Natural killer cell (primary cell): Measurements from ENCODE around the gene RIPK1. TPM values are rescaled to one million over a fixed set of nuclear protein-coding genes. Genes with fewer than 3 reads are reported as not detected.
"Not testable (repeated sequence)": the region's sequence is repeated elsewhere in the genome, so short reads cannot be mapped to it uniquely, and the experiment has no call there.

ENCODE experiments used
- ATAC-seq, 3 donors: fragments of 150-1000 bp in 2 of 3; fragments of 200-7000 bp in 1 of 3; cut with Tn5 transposase; 1 replicate in 1 of 3; 2 replicates in 2 of 3; pipeline ENCODE4 v1.10.0; 2021; ENCODE audit warnings: mild to moderate bottlenecking in 2 of 3, moderate library complexity in 2 of 3
- DNase-seq, 2 donors: peaks; one replicate each; pipeline versions ENCODE4 v3.0.0 to v3.0.0-alpha.2; 2013 to 2021; ENCODE audit warnings: mixed read lengths in 1 of 2
- H3K27ac ChIP-seq: one replicate; pipeline ENCODE4 v1.5.1; 2013; ENCODE audit warnings: mild to moderate bottlenecking, low read length
- H3K27me3 ChIP-seq: one replicate; pipeline ENCODE4 v1.6.1; 2013; ENCODE audit warnings: low read length; ENCODE audit not compliant: control insufficient read depth, insufficient read depth
- H3K36me3 ChIP-seq: one replicate; pipeline ENCODE4 v1.6.1; 2013; ENCODE audit warnings: low read length; ENCODE audit not compliant: control insufficient read depth, insufficient read depth
- H3K4me1 ChIP-seq: one replicate; pipeline ENCODE4 v1.6.1; 2013; ENCODE audit warnings: low read length; ENCODE audit not compliant: control insufficient read depth, insufficient read depth
- H3K4me3 ChIP-seq: one replicate; pipeline ENCODE4 v1.5.1; 2013; ENCODE audit warnings: low read length
- H3K9me3 ChIP-seq: one replicate; pipeline ENCODE4 v1.6.1; 2013; ENCODE audit warnings: low read length; ENCODE audit not compliant: control insufficient read depth, insufficient read depth
- H3K27ac Mint-ChIP-seq, 2 donors: one replicate each; pipeline ENCODE4 v1.8.0; 2022; ENCODE audit warnings: mild to moderate bottlenecking in 2 of 2, mixed read lengths in 2 of 2, moderate library complexity in 1 of 2
- H3K27me3 Mint-ChIP-seq, 2 donors: one replicate each; pipeline ENCODE4 v1.8.0; 2022; ENCODE audit warnings: low read depth in 2 of 2, mixed read lengths in 2 of 2
- H3K36me3 Mint-ChIP-seq: one replicate; pipeline ENCODE4 v1.8.0; 2022; ENCODE audit warnings: mixed read lengths
- H3K4me1 Mint-ChIP-seq, 2 donors: one replicate each; pipeline ENCODE4 v1.8.0; 2022; ENCODE audit warnings: mixed read lengths in 2 of 2
- H3K4me3 Mint-ChIP-seq: one replicate; pipeline ENCODE4 v1.8.0; 2022; ENCODE audit warnings: mild to moderate bottlenecking, moderate library complexity, mixed read lengths
- H3K9me3 Mint-ChIP-seq, 2 donors: one replicate each; pipeline ENCODE4 v1.8.0; 2022; ENCODE audit warnings: mixed read lengths in 2 of 2
- CTCF ChIP-seq: fragments of 200-600 bp; IDR thresholded peaks from one replicate; pipeline ENCODE4 v1.8.0; 2022; ENCODE audit warnings: antibody characterized with exemption
- WGBS: methylation state at CpG from one replicate; pipeline ENCODE4 v1.1.7; 2013; ENCODE audit warnings: missing lambda C conversion rate; ENCODE audit not compliant: insufficient coverage; 5-methylcytosine and 5-hydroxymethylcytosine counted together
- intact Hi-C: fragments of 100-400 bp; cut with micrococcal nuclease; formaldehyde crosslinking; loops from one replicate; pipeline ENCODE4 v1.14.2; 2022
- total RNA-seq, 4 donors: library from RNA; stranded (reverse); fragments of 120-200 nt in 1 of 4; gene quantifications; one replicate each; pipeline versions ENCODE4 v1.2.3 to v1.2.4, GENCODE V29; 2013 to 2022

RIPK1 gene
- total RNA-seq, 3 donors from 2014 or later (not counting 1 experiment from before 2014, with no cell fraction given) = 30.9 to 44.8 (median 34.5) TPM

GRCh38 chr6:3152689-3153088, 84.4 kb downstream of the RIPK1 start:
- Histone ChIP-seq H3K27ac (no peak overlapping the region), H3K4me3 (no peak overlapping the region), H3K4me1 (peaks cover 11% of the 10 kb centered on the region), H3K36me3 (no peaks in the 10 kb centered on the region), H3K27me3 (peaks cover 3% of the 10 kb centered on the region), H3K9me3 (no peaks in the 10 kb centered on the region)
- no peak for TF ChIP-seq CTCF
- Mint-ChIP-seq H3K4me1 (peaks cover 0 to 11% of the 10 kb centered on the region in 2 donors), H3K27me3 (peaks cover 0 to 4% of the 10 kb centered on the region in 2 donors), H3K4me3 (no peak overlapping the region), H3K9me3 (no peaks in the 10 kb centered on the region), H3K36me3 (no peaks in the 10 kb centered on the region), H3K27ac (no peak overlapping the region)
- WGBS = 77% methylated on average over 3 of the region's 3 CpGs
- intact Hi-C loops = no loop called here
- ATAC-seq (no peak), DNase-seq (no peak)

GRCh38 chr6:3155416-3155815, 87.1 kb downstream of the RIPK1 start:
- Mint-ChIP-seq H3K27me3 (peaks cover 8 to 12% of the 10 kb centered on the region in 2 donors), H3K4me1 (peaks cover 9 to 17% of the 10 kb centered on the region in 2 donors), H3K4me3 (peak overlapping the region; percentile 57)
- ATAC-seq, H3K36me3 ChIP-seq, H3K27ac Mint-ChIP-seq, intact Hi-C loops, H3K27ac ChIP-seq, H3K36me3 Mint-ChIP-seq, H3K27me3 ChIP-seq, H3K9me3 Mint-ChIP-seq, H3K9me3 ChIP-seq, DNase-seq, H3K4me3 ChIP-seq: not testable (repeated sequence)
- 96% methylated on average over 6 of the region's 6 CpGs for WGBS
- peaks cover 27% of the 10 kb centered on the region for H3K4me1 ChIP-seq

- not testable (repeated sequence) for H3K9me3 Mint-ChIP-seq, H3K27ac ChIP-seq, H3K27me3 ChIP-seq, H3K36me3 Mint-ChIP-seq, H3K36me3 ChIP-seq, H3K9me3 ChIP-seq
- Mint-ChIP-seq H3K27me3 (peaks cover 8 to 12% of the 10 kb centered on the region in 2 donors), H3K4me1 (peaks cover 9 to 18% of the 10 kb centered on the region in 2 donors), H3K4me3 (peak overlapping the region; percentile 90), H3K27ac (peak overlapping the region; percentile 66 to 68)
- Histone ChIP-seq H3K4me1 (peaks cover 27% of the 10 kb centered on the region), H3K4me3 (peak overlapping the region; percentile 49)
- intact Hi-C loops = loop anchor here (1.0 kb wide), 2 partner anchors 25 to 167 kb away; no protein-coding TSS in a partner anchor
- WGBS = 10% methylated on average over 29 of the region's 32 CpGs
- peak in 2 of 3 donors; percentile 23 to 27 for ATAC-seq
- peak in 1 of 2 donors; percentile 19 for DNase-seq
These were observed 88.2 kb downstream of the RIPK1 start for GRCh38 chr6:3156184-3157130.

- Mint-ChIP-seq H3K27me3 (peaks cover 8 to 12% of the 10 kb centered on the region in 2 donors), H3K4me3 (peak within 1 kb of the TSS; percentile 90), H3K9me3 (no peaks in the 10 kb centered on the region), H3K27ac (peak within 1 kb of the TSS; percentile 66 to 68), H3K4me1 (peaks cover 9 to 19% of the 10 kb centered on the region in 2 donors), H3K36me3 (no peaks in the 10 kb centered on the region)
- under 1% methylated on average over 95 of the region's 95 CpGs for WGBS
- no peaks in the 10 kb centered on the region for H3K36me3 ChIP-seq
- H3K27ac ChIP-seq = no peak within 1 kb of the TSS
- TF ChIP-seq CTCF = peak; percentile 45
- H3K4me1 ChIP-seq = peaks cover 27% of the 10 kb centered on the region
- DNase-seq (peak; percentile 86 to 93), ATAC-seq (peak; percentile 83 to 88 (median 88))
- peak within 1 kb of the TSS; percentile 53 for H3K4me3 ChIP-seq
- intact Hi-C loops = loop anchor here (1.0 kb wide), 1 partner anchor 168 kb away; no protein-coding TSS in a partner anchor
- H3K27me3 ChIP-seq = peaks cover 3% of the 10 kb centered on the region
- no peaks in the 10 kb centered on the region for H3K9me3 ChIP-seq
These were observed 89.0 kb downstream of the RIPK1 start, which contains the start of gene TUBB2A for GRCh38 chr6:3157131-3157933. Gene TUBB2A (minus strand): TSS chr6:3157544. CDS start chr6:3157463, 81 bp downstream.
